Astrocyte of the cerebellum (primary cell): ENCODE data around the gene LEKR1.

Source experiments
- DNase-seq: peaks from one replicate; pipeline ENCODE4 v3.0.0-alpha.2; 2011; ENCODE audit warnings: low read depth
- H3K4me3 ChIP-seq: 2 replicates; pipeline ENCODE4 v1.5.1; 2011; ENCODE audit warnings: mild to moderate bottlenecking, low read depth, low read length, moderate library complexity
- in situ Hi-C: cut with HindIII; loops from 2 replicates; pipeline ENCODE4 v1.10.0; 2017; ENCODE audit warnings: low sequenced_read_pairs
- TF ChIP-seq, protein P1 (sequence below): IDR thresholded peaks from 2 replicates; pipeline ENCODE4 v1.5.1; 2012; ENCODE audit warnings: low read length, low read depth, moderate library complexity, mild to moderate bottlenecking; ENCODE audit errors: missing control alignments

Gene LEKR1

DNA sequence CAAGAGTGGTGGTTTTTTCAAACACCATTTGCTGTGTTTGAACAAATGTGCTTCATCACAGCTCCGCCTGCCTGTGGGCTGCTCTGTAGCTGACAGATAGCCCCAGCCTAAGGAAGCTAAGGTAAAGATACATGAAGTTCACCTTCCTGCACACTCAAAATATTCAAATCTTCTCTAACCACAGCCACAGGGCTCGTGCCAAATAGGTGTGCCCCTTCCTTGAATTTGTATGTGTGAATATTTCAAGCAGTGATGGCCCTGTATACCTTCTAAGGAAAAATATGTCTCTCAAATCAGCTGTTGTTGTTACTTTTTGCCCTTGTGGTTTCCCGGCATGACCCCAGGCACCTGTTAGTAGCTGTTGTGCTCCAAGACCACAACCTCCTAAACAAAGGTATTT, 241.0 kb downstream of the LEKR1 start:
- TF ChIP-seq, protein P1, sequence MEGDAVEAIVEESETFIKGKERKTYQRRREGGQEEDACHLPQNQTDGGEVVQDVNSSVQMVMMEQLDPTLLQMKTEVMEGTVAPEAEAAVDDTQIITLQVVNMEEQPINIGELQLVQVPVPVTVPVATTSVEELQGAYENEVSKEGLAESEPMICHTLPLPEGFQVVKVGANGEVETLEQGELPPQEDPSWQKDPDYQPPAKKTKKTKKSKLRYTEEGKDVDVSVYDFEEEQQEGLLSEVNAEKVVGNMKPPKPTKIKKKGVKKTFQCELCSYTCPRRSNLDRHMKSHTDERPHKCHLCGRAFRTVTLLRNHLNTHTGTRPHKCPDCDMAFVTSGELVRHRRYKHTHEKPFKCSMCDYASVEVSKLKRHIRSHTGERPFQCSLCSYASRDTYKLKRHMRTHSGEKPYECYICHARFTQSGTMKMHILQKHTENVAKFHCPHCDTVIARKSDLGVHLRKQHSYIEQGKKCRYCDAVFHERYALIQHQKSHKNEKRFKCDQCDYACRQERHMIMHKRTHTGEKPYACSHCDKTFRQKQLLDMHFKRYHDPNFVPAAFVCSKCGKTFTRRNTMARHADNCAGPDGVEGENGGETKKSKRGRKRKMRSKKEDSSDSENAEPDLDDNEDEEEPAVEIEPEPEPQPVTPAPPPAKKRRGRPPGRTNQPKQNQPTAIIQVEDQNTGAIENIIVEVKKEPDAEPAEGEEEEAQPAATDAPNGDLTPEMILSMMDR = peak; percentile 13
- DNase-seq = no peak
- no peak overlapping the region for H3K4me3 ChIP-seq
- in situ Hi-C loops = no loop called here

DNA sequence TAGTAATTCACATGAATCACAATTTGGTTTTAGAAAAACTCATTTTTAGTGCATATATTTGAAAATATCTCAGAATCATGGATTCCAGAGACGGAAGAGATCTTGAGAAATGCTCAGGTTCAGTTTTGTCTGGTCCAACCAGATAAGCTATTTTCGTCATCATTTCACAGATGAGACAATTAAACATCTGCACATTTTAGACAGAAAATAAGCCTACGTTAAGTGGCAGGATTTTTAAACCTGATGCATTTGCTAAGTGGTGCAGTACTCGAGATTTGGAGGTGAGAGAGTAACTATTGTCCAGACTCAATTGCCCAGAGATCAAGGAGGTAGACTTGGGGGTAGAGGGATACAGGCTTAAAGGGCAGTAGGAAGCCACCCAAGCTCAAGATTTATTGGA, 243.3 kb downstream of the LEKR1 start:
- H3K4me3 ChIP-seq = no peak overlapping the region
- DNase-seq = no peak
- in situ Hi-C loops = no loop called here
- TF ChIP-seq, protein P1 = no peak

- DNase-seq = no peak
- H3K4me3 ChIP-seq = no peak overlapping the region
- in situ Hi-C loops = no loop called here
- TF ChIP-seq, protein P1 = no peak
These were observed 243.9 kb downstream of the LEKR1 start for GRCh38 chr3:157069846-157070677.

DNA sequence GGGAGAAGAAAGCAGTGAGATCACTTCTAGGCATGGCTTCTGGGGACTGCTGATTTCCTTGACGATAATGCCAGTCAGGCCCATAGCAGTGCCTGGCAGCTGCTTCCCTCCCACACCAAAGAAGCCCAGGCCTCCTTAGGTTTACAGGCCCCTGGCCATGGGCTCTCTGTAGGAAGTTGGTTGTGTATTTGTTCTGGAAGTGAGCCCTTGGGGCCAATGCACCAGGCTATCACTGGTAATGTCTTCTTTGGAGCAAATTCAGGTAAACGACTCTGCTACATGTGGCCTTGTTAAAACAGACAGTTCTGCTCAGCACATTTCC, 244.5 kb downstream of the LEKR1 start:
- in situ Hi-C loops = no loop called here
- DNase-seq = no peak
- no peak overlapping the region for H3K4me3 ChIP-seq
- TF ChIP-seq, protein P1 = no peak

DNA sequence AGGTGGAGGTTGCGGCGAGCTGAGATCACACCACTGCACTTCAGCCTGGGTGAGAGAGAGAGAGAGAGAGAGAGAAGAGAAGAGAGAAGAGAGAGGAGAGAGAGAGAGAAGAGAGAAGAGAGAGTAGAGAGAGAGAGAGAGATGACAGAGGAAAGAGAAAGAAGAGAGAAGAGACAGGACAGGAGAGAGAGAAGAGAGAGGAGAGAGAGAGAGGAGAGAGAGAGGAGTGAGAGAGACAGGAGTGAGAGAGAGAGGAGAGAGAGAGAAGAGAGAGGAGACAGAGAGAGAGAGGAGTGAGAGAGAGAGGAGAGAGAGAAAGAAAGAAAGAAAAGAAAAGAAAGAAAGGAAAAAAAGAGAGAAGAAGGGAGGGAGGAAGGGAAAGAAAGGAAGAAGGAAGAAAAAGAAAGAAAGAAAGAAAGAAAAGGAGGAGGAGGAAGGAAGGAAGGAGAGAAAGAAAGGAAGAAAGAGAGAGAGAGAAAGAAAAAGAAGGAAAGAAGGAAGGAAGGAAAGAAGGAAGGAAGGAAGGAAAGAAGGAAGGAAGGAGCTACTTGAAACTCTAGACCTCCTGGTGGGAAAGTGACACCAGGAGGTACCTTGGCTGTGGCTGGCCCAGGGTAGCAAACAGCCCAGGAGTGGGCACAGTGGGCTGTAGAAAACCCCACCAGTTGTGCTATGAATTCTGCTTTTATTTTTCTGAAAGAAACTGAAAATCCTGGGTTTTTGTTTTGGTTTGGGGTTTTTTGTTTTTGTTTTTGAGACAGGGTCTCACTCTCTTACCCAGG, 245.8 kb downstream of the LEKR1 start:
- in situ Hi-C loops = no loop called here
- no peak for DNase-seq
- no peak overlapping the region for H3K4me3 ChIP-seq
- TF ChIP-seq, protein P1 = no peak

GRCh38 chr3:157073810-157074209, 247.7 kb downstream of the LEKR1 start:
- DNase-seq = peak; percentile 49
- TF ChIP-seq, protein P1 = no peak
- H3K4me3 ChIP-seq = no peak overlapping the region
- in situ Hi-C loops = no loop called here
